Measurements from ENCODE around the gene LUC7L2. TPM values are rescaled to one million over a fixed set of nuclear protein-coding genes. Genes with fewer than 3 reads are reported as not detected.
"Not testable (repeated sequence)": the region's sequence is repeated elsewhere in the genome, so short reads cannot be mapped to it uniquely, and the experiment has no call there.

LUC7L2 gene
- total RNA-seq, 1 donor from 2014 or later: 33.0 TPM

- no peak for DNase-seq (ENCODE audit: low read depth, low spot score)
These were observed 36.7 kb downstream of the LUC7L2 start for GRCh38 chr7:139396323-139396951.

DNA sequence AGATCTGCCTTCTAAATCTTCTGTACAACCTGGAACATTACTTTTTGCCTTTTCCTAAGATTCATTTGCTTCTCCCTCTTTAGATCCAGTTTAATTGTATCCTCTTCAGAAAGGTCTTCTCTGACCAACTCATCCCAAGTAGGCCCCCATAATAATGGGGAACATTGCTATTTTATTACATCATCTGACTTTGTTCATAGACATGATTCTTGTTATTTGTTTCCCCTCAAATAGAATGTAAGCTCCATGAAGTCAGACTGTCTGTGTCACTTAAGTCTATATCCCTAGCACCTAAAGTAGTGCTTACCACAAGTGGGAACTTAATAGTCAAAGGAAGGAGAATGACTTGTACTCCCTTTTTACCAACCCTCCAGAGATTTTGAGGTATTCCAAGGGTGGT, 37.5 kb downstream of the LUC7L2 start:
- DNase-seq (ENCODE audit: low read depth, low spot score): no peak

- DNase-seq (ENCODE audit: low read depth, low spot score): no peak
These were observed 43.9 kb downstream of the LUC7L2 start for GRCh38 chr7:139403601-139404000.

GRCh38 chr7:139407555-139407954, 47.9 kb downstream of the LUC7L2 start:
- DNase-seq (ENCODE audit: low read depth, low spot score): no peak

DNA sequence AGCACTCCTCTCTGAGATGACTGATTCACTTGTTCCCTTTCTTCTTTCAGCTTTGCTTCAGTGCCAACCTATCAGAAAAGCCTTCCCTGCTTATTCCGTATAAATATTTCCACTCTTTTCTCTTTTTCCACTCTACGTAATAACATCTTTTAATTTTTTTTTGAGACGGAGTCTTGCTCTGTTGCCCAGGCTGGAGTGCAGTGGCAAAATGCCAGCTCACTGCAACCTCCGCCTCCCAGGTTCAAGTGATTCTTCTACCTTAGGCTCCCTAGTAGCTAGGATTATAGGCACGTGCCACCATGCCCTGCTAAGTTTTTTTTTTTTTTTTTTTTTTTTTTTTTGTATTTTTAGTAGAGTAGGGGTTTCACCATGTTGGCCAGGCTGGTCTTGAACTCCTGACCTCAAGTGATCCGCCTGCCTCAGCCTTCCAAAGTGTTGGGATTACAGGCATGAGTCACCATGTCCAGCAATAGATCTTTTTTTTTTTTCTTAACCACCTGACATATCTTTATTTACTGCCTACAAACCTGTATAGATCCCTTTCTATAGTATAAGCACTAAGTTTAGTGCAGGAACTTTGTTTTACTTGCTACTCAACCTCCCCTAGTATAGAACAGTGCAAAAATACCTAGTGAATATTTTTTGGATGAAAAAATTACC, 55.2 kb downstream of the LUC7L2 start:
- not testable (repeated sequence) for DNase-seq (ENCODE audit: low read depth, low spot score)

DNA sequence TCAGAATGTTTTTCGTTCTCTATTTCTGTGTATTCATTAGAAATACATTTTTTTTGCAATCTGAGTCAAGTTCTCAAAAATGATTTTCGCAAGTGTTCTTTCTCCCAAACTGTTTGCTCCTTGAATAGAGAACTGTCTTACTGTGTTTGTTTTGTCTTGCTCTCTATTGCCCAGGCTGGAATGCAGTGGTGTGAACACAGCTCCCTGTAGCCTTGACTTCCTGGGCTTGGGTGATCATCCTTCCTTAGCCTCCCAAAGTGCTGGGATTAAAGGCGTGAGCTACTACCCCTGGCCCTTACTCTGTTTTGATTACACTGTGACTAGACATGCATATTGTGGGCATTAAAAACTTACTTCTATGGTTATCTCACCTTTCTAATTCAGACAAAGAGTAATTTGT, 56.7 kb downstream of the LUC7L2 start:
- DNase-seq (ENCODE audit: low read depth, low spot score): no peak

GRCh38 chr7:139417478-139417877, 57.8 kb downstream of the LUC7L2 start:
- no peak for DNase-seq (ENCODE audit: low read depth, low spot score)

DNA sequence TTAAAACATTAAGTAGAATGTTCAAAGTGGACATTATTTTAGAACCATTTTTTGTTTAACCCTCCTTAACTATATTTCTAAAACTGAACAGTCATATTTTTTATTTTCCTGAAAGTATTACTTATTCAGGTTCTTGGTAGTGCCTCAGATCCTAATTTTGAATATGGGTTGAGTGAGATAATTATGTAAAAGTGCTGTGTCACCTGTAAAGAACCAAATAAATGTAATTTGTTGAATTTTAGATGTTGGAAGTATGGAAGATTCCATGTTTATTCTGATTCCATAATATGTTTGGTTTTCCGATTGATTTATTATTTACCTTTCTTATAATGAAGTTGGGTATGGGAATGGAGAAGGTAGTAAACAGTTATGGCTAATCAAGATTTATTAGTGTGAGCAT, 61.4 kb downstream of the LUC7L2 start:
- no peak for DNase-seq (ENCODE audit: low read depth, low spot score)

GRCh38 chr7:139422126-139422525, 62.4 kb downstream of the LUC7L2 start:
- DNase-seq (ENCODE audit: low read depth, low spot score): no peak

- no peak for DNase-seq (ENCODE audit: low read depth, low spot score)
These were observed 63.4 kb downstream of the LUC7L2 start for GRCh38 chr7:139423091-139423490.

DNA sequence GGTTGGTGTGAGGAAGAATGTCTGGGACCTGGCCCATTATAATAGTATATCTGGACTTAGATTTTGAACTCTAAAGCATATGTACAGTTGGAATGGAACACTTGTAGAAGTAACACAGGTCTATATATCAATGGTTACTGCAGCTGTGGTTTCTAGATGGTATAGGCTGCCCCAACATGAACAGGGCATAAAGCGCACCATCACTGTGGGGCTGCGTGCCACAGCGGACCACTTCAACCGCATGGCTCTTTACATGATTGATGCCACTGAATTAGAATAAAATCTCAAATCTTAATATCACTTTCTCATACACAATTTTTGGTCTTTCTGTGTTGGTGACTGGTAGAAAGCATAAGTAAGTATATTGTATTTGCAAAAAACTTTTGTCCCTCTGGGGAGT, 64.3 kb downstream of the LUC7L2 start:
- no peak for DNase-seq (ENCODE audit: low read depth, low spot score)

DNA sequence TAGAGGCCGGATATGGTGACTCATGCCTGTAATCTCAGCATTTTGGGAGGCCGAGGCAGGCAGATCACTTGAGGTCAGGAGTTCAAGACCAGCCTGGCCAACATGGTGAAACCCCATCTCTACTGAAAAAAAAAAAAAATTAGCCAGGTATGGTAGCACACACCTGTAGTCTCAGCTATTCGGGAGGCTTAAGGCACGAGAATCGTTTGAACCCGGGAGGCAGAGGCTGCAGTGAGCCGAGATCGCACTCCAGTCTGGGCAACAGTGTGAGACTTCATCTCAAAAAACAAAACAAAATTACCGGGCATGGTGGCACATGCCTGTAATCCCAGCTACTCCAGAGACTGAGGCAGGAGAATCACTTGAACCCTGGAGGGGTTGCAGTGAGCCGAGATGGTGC, 66.0 kb downstream of the LUC7L2 start:
- not testable (repeated sequence) for DNase-seq (ENCODE audit: low read depth, low spot score)

DNA sequence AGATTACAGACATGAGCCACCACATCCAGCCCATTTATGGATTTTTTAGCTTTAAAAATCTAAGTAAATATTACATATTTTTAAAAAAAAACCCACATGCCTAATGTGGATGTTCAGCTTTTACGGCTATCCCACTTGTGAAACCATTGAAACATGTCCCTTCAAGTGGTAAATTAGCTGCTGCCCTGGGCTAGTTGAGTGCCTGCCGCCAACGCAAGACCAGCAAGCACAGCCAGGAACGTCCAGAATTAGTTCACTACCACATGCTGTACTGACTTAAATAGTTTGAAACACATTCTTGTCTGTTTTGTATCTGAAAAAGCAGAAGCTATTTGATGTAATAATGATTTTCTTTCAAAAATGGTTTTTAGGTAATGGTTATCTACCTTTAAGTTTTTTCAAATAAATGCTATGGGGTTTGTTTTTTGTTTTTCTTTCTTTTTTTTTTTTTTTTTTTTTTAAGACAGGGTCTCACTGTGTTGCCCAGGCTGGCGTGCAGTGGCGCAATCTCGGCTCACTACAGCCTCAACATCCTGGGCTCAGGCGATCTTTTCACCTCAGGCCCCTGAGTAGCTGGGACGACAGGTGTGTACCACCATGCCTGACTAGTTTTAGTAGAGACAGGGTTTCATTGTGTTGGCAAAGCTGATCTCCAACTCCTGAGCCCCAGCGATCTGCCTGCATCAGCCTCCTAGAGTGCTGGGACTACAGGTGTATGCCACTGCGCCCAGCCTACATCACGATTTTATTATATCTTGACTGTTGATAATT, 66.7 kb downstream of the LUC7L2 start:
- DNase-seq (ENCODE audit: low read depth, low spot score): no peak

GRCh38 chr7:139427029-139427420, 67.3 kb downstream of the LUC7L2 start:
- no peak for DNase-seq (ENCODE audit: low read depth, low spot score)

DNA sequence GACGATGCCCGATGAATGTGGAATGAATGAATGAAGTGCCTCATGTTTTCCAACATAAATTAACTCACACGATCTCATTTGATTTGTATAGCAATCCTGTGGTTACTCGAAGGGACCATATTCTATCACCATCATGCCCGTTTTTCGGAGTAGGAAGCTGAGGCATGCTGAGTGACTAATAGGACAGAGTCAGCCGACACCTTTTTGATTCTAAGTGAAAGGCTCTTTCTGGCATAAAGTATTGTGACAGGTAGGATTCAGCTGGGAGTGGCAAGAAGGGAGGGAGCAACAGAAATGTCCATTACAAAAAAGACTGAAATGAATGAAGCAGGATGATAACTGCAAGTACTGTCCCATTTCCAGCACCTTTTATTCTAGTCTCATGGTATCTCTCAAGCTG, 68.1 kb downstream of the LUC7L2 start:
- DNase-seq (ENCODE audit: low read depth, low spot score): no peak

GRCh38 chr7:139429735-139430134, 70.0 kb downstream of the LUC7L2 start:
- DNase-seq (ENCODE audit: low read depth, low spot score): not testable (repeated sequence)

GRCh38 chr7:139430443-139430842, 70.7 kb downstream of the LUC7L2 start:
- no peak for DNase-seq (ENCODE audit: low read depth, low spot score)

DNA sequence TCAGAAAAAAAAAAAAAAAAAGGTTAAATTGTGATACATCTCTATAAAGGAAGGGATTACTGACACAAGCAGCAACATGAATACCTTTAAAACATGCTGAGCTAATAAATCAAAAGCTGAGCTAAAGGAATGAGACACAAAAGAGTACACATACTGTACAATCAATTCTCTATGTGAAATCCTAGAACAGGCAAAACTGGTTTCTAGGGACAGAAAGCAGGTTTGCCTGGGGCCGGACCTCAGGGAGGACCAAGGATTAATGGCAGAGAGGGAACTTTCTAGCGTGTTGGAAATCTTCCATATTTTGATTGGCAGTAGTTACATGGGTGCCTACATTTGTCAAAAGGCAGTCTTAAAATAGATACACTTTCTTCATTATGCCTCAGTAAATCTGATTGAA, 71.3 kb downstream of the LUC7L2 start:
- DNase-seq (ENCODE audit: low read depth, low spot score): no peak

- DNase-seq (ENCODE audit: low read depth, low spot score): no peak
These were observed 71.8 kb downstream of the LUC7L2 start for GRCh38 chr7:139431459-139431858.

GRCh38 chr7:139436806-139437205, 77.1 kb downstream of the LUC7L2 start:
- DNase-seq (ENCODE audit: low read depth, low spot score): no peak

GRCh38 chr7:139439375-139439774, 79.7 kb downstream of the LUC7L2 start:
- DNase-seq (ENCODE audit: low read depth, low spot score): no peak

DNA sequence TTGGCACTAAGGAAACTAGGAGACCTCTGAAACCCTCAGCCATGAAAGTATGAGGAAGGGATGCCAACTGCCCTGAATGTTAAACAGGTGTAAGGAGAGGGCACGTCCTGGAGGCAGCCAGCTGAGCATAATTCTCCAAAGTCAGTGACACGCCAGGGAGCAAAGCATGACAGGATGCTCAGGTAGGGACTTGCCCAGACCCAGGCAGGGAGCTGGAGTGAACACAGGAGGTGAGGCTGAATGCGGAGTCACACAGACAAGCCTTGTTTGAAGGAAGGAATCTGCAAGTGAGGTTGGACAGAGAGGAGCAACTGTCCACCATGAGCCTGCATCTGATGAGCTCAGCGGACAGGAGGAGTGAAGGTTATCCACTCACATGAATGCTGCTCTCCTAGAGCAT, 82.3 kb downstream of the LUC7L2 start:
- no peak for DNase-seq (ENCODE audit: low read depth, low spot score)

All from pulmonary artery endothelial cell (primary cell).